Aorta (tissue), 5 donors: ENCODE results near the gene CD2. TPM values are rescaled to one million over a fixed set of nuclear protein-coding genes. Genes with fewer than 3 reads are reported as not detected.

Experiments
- ATAC-seq: fragments of 200-7000 bp; cut with Tn5 transposase; one replicate; pipeline ENCODE4 v1.9.1; 2022; ENCODE audit warnings: moderate library complexity; ENCODE audit not compliant: low FRiP score
- DNase-seq, 2 donors: peaks; one replicate each; pipeline ENCODE4 v3.0.0-alpha.2; 2020
- H3K27ac ChIP-seq, 2 donors: one replicate each; pipeline ENCODE4 v1.5.1; 2013; ENCODE audit warnings: low read length in 2 of 2, mild to moderate bottlenecking in 2 of 2, moderate library complexity in 2 of 2, control low read depth in 1 of 2, inconsistent platforms in 1 of 2, low read depth in 1 of 2
- H3K27me3 ChIP-seq, 2 donors: one replicate each; pipeline ENCODE4 v1.6.1; 2013; ENCODE audit warnings: control low read depth in 1 of 2, low read length in 1 of 2, mild to moderate bottlenecking in 1 of 2, moderate library complexity in 1 of 2; ENCODE audit not compliant: insufficient read depth in 2 of 2, control insufficient read depth in 1 of 2
- H3K36me3 ChIP-seq, 2 donors: one replicate each; pipeline ENCODE4 v1.6.1; 2013; ENCODE audit warnings: control low read depth in 1 of 2, low read length in 1 of 2, mild to moderate bottlenecking in 1 of 2; ENCODE audit not compliant: insufficient read depth in 2 of 2, control insufficient read depth in 1 of 2
- H3K4me1 ChIP-seq, 2 donors: one replicate each; pipeline ENCODE4 v1.6.1; 2013; ENCODE audit warnings: low read length in 2 of 2, control low read depth in 1 of 2, mild to moderate bottlenecking in 1 of 2, moderate library complexity in 1 of 2; ENCODE audit not compliant: insufficient read depth in 2 of 2, control insufficient read depth in 1 of 2
- H3K4me3 ChIP-seq, 2 donors: one replicate each; pipeline ENCODE4 v1.5.1; 2013; ENCODE audit warnings: low read length in 2 of 2, control low read depth in 1 of 2, mild to moderate bottlenecking in 1 of 2
- H3K9me3 ChIP-seq: one replicate; pipeline ENCODE4 v1.6.1; 2013; ENCODE audit warnings: mild to moderate bottlenecking, low read length; ENCODE audit not compliant: control insufficient read depth
- WGBS, 2 donors: extraction: QIAGEN DNeasy Blood & Tissue Kit; methylation state at CpG; one replicate each; pipeline ENCODE4 v1.1.7; 2013; 5-methylcytosine and 5-hydroxymethylcytosine counted together
- intact Hi-C, 2 donors: fragments of 100-400 bp; cut with DNase I; formaldehyde crosslinking; loops; one replicate each; pipeline versions ENCODE4 v1.14.2 to v1.15.0; 2022
- polyA plus RNA-seq, 2 donors: library from polyadenylated mRNA; stranded (reverse); fragments of 200-250 nt; gene quantifications; one replicate each; pipeline ENCODE4 v1.2.3, GENCODE V29; 2013
- total RNA-seq, 2 donors: library from RNA; stranded (reverse); fragmentation: NEBNext Ultra II Directional; extraction: Animal tissue kit (Norgen Biotek cat#: 25700); gene quantifications; one replicate each; pipeline ENCODE4 v1.2.1, GENCODE V29; 2021
- donor health status: healthy with polysubstance abuse.
- donor health status: Bipolar disorder and iron deficiency.
- donor health status: DM: no; HTN: no; CAD: no.
- donor health status: DM: no; HTN: no; CAD: no.
- donor health status: DM: yes; HTN: yes; CAD: no.

The CD2 gene
- total and polyA plus RNA-seq, 4 donors = 0.74 to 12.0 (median 4.9) TPM

DNA sequence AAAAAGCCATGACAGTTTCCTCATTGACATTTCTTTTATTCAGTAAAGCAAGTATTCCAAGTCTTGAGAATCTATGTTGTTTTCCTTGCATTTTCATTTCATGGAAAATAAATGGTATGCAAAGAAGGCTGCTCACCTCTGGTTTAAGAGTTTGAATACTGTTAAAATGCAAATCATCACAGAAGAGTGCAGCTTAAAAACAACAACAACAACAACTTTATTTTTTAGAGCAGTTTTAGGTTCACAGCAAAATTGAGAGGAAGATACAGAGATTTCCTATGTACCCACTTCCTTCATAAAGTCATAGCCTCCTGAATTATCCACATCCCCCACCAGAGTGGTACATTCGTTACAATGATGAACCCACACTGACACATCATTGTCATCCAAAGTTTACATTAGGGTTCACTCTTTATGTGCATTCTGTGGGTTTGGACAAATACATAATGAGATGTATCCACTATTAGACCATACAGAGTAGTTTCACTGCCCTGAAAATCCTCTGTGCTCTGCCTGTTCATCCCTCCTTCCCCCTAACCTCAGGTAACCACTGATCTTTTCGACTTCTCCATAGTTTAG, 39.2 kb downstream of the CD2 start:
- Histone ChIP-seq H3K4me1 (no peaks in the 10 kb centered on the region), H3K27me3 (no peaks in the 10 kb centered on the region), H3K36me3 (no peaks in the 10 kb centered on the region), H3K4me3 (no peak overlapping the region), H3K9me3 (peaks cover 1% of the 10 kb centered on the region), H3K27ac (no peak overlapping the region)
- 79 to 89% methylated on average over 2 of the region's 2 CpGs for WGBS, 2 donors
- no peak for DNase-seq
- ATAC-seq = no peak
- intact Hi-C loops = no loop called here

DNA sequence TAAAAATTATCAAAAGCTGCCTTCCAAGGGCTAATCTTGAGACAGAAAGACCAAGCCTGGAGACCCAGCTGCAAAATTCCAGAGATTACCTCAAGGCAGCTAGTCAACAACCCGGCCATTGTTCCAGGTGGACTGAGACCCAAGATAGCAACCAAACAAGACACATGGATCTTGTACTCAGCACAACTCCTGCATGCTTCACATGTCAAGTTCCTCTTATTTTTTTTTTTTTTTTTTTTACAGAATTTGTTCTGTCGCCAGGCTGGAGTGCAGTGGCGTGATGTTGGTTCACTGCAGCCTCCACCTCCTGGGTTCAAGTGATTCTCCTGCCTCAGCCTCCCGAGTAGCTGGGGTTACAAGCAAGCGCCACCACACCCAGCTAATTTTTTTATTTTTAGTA, 40.1 kb downstream of the CD2 start:
- no peaks in the 10 kb centered on the region for H3K27me3 ChIP-seq
- intact Hi-C loops = no loop called here
- H3K36me3 ChIP-seq = no peaks in the 10 kb centered on the region
- no peak overlapping the region for H3K4me3 ChIP-seq
- no peaks in the 10 kb centered on the region for H3K4me1 ChIP-seq
- WGBS, 2 donors = 91 to 92% methylated on average over 5 of the region's 5 CpGs
- ATAC-seq (no peak), DNase-seq (no peak)
- H3K9me3 ChIP-seq = peaks cover 1% of the 10 kb centered on the region
- H3K27ac ChIP-seq = no peak overlapping the region

GRCh38 chr1:116794804-116795481, 40.7 kb downstream of the CD2 start:
- peaks cover 1% of the 10 kb centered on the region for H3K9me3 ChIP-seq
- WGBS, 2 donors = 70 to 80% methylated on average over 4 of the region's 4 CpGs
- no peaks in the 10 kb centered on the region for H3K27me3 ChIP-seq
- intact Hi-C loops = no loop called here
- H3K36me3 ChIP-seq = no peaks in the 10 kb centered on the region
- H3K27ac ChIP-seq = no peak overlapping the region
- no peak for DNase-seq
- no peak overlapping the region for H3K4me3 ChIP-seq
- H3K4me1 ChIP-seq = no peaks in the 10 kb centered on the region
- ATAC-seq = no peak

GRCh38 chr1:116795482-116795829, 41.2 kb downstream of the CD2 start:
- ATAC-seq = no peak
- H3K9me3 ChIP-seq = peaks cover 1% of the 10 kb centered on the region
- 97 to 98% methylated on average over 3 of the region's 3 CpGs for WGBS, 2 donors
- intact Hi-C loops = no loop called here
- no peak overlapping the region for H3K4me3 ChIP-seq
- no peak for DNase-seq
- no peak overlapping the region for H3K27ac ChIP-seq
- H3K4me1 ChIP-seq = no peaks in the 10 kb centered on the region
- no peaks in the 10 kb centered on the region for H3K27me3 ChIP-seq
- H3K36me3 ChIP-seq = no peaks in the 10 kb centered on the region

DNA sequence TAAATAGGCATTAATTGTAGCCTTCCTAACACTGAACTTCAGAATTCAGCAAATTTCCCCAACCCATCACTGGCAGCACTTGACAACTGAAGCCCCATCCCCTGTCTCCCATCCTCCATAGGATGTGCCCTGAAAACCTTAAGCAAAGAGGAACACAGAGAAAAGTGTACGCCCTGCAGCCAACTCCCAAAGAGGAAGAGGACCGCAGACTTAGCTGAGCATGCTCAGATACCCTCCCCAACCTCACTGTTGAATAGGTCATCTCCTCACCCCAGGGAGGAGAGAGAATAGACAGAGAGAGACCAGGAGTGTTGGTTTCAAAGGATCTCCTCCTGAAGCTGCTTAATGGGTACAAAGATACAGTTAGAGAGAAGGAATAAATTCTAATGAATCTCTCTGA, 50.5 kb downstream of the CD2 start:
- intact Hi-C loops = loop anchor here in 1 of 2 donors (5.0 kb wide), 1 partner anchor 47 kb away; no protein-coding TSS in a partner anchor
- no peaks in the 10 kb centered on the region for H3K4me1 ChIP-seq
- no peaks in the 10 kb centered on the region for H3K36me3 ChIP-seq
- no peak overlapping the region for H3K27ac ChIP-seq
- DNase-seq = no peak
- no peaks in the 10 kb centered on the region for H3K27me3 ChIP-seq
- H3K4me3 ChIP-seq = no peak overlapping the region
- ATAC-seq = no peak
- H3K9me3 ChIP-seq = no peaks in the 10 kb centered on the region
- 82 to 89% methylated on average over 2 of the region's 2 CpGs for WGBS, 2 donors

GRCh38 chr1:116805398-116805797, 51.2 kb downstream of the CD2 start:
- Histone ChIP-seq H3K4me3 (no peak overlapping the region), H3K9me3 (no peaks in the 10 kb centered on the region), H3K4me1 (no peaks in the 10 kb centered on the region), H3K36me3 (no peaks in the 10 kb centered on the region), H3K27ac (no peak overlapping the region), H3K27me3 (no peaks in the 10 kb centered on the region)
- WGBS, 2 donors = 79 to 80% methylated on average over 2 of the region's 2 CpGs
- intact Hi-C loops = loop anchor here in 1 of 2 donors (5.0 kb wide), 1 partner anchor 48 kb away; no protein-coding TSS in a partner anchor
- ATAC-seq (no peak), DNase-seq (no peak)

- no peaks in the 10 kb centered on the region for H3K36me3 ChIP-seq
- DNase-seq = no peak
- no peak overlapping the region for H3K27ac ChIP-seq
- no peaks in the 10 kb centered on the region for H3K27me3 ChIP-seq
- H3K9me3 ChIP-seq = no peaks in the 10 kb centered on the region
- no peak overlapping the region for H3K4me3 ChIP-seq
- intact Hi-C loops = loop anchor here in 1 of 2 donors (5.0 kb wide), 1 partner anchor 49 kb away; no protein-coding TSS in a partner anchor
- ATAC-seq = no peak
- H3K4me1 ChIP-seq = no peaks in the 10 kb centered on the region
- 62 to 67% methylated on average over 1 of the region's 1 CpG for WGBS, 2 donors
These were observed 52.0 kb downstream of the CD2 start for GRCh38 chr1:116806245-116806644.

GRCh38 chr1:116806671-116807070, 52.4 kb downstream of the CD2 start:
- Histone ChIP-seq H3K4me1 (no peaks in the 10 kb centered on the region), H3K27ac (no peak overlapping the region), H3K36me3 (no peaks in the 10 kb centered on the region), H3K9me3 (no peaks in the 10 kb centered on the region), H3K4me3 (no peak overlapping the region), H3K27me3 (no peaks in the 10 kb centered on the region)
- no peak for ATAC-seq
- WGBS, 2 donors = 89 to 91% methylated on average over 4 of the region's 4 CpGs
- intact Hi-C loops = loop anchor here in 1 of 2 donors (5.0 kb wide), 1 partner anchor 49 kb away; no protein-coding TSS in a partner anchor
- DNase-seq = no peak
